Measurements from ENCODE around the gene SPATA1. TPM values are rescaled to one million over a fixed set of nuclear protein-coding genes. Genes with fewer than 3 reads are reported as not detected.

Gene SPATA1
- total and polyA plus RNA-seq, 2 donors from 2014 or later = 0.62 to 2.5 TPM

GRCh38 chr1:84476225-84476624, 30.0 kb upstream of the SPATA1 start:
- intact Hi-C loops (cut with DNase I) = no loop called here
- FAIRE-seq = no peak

GRCh38 chr1:84478876-84479868, 27.0 kb upstream of the SPATA1 start, which contains the start of gene RPF1:
Gene RPF1, plus strand, starts transcription at chr1:84479266. Its CDS starts 16 bp downstream, at chr1:84479282.
- no peak for FAIRE-seq
- peaks cover 0 to 2% (median 0%) of the 10 kb centered on the region in 3 donors for H3K4me1 ChIP-seq (ENCODE audit: control insufficient read depth in 2 of 3, insufficient read depth in 2 of 3, low read depth in 1 of 3, low read length in 3 of 3)
- TF ChIP-seq CTCF (IDR thresholded peaks at IDR 0.05; ENCODE audit: borderline replicate concordance, extremely low read depth, insufficient read depth) = no peak

More at GRCh38 chr1:84476225-84476624, 30.0 kb upstream of the SPATA1 start:
- H3K9me3 ChIP-seq (ENCODE audit: control insufficient read depth in 2 of 3, insufficient read depth in 1 of 3, low read length in 3 of 3) = peaks cover 0 to 6% (median 0%) of the 10 kb centered on the region in 3 donors
- H3K4me1 ChIP-seq (ENCODE audit: control insufficient read depth in 2 of 3, insufficient read depth in 2 of 3, low read depth in 1 of 3, low read length in 3 of 3) = peaks cover 0 to 1% (median 0%) of the 10 kb centered on the region in 3 donors
- no peak overlapping the region for H3K4me3 ChIP-seq (ENCODE audit: low read length in 3 of 3)
- no peak for TF ChIP-seq CTCF (IDR thresholded peaks at IDR 0.05; ENCODE audit: borderline replicate concordance, extremely low read depth, insufficient read depth)
- no peaks in the 10 kb centered on the region for H3K36me3 ChIP-seq (ENCODE audit: control insufficient read depth in 2 of 3, insufficient read depth in 3 of 3, low read length in 3 of 3)
- H3K9ac ChIP-seq (ENCODE audit: low read length in 3 of 3) = no peak overlapping the region
- H3K27ac ChIP-seq (ENCODE audit: low read depth in 2 of 2, low read length in 2 of 2) = no peak overlapping the region
- peaks cover 2% of the 10 kb centered on the region for H3K27me3 ChIP-seq (ENCODE audit: control insufficient read depth, insufficient read depth, low read length)
- no peak for DNase-seq

GRCh38 chr1:84479998-84480397, 26.2 kb upstream of the SPATA1 start:
- peaks cover 4 to 11% (median 5%) of the 10 kb centered on the region in 3 donors for H3K36me3 ChIP-seq (ENCODE audit: control insufficient read depth in 2 of 3, insufficient read depth in 3 of 3, low read length in 3 of 3)
- H3K9me3 ChIP-seq (ENCODE audit: control insufficient read depth in 2 of 3, insufficient read depth in 1 of 3, low read length in 3 of 3) = peaks cover 0 to 6% (median 0%) of the 10 kb centered on the region in 3 donors
- H3K4me1 ChIP-seq (ENCODE audit: control insufficient read depth in 2 of 3, insufficient read depth in 2 of 3, low read depth in 1 of 3, low read length in 3 of 3) = peaks cover 0 to 2% (median 0%) of the 10 kb centered on the region in 3 donors
- FAIRE-seq (no peak), DNase-seq (peak in 1 of 5 donors; percentile 15)
- intact Hi-C loops (cut with DNase I) = no loop called here
- H3K27me3 ChIP-seq (ENCODE audit: control insufficient read depth, insufficient read depth, low read length) = peaks cover 2% of the 10 kb centered on the region
- H3K9ac ChIP-seq (ENCODE audit: low read length in 3 of 3) = peak overlapping the region; percentile 66 to 85 (median 85)
- H3K4me3 ChIP-seq (ENCODE audit: low read length in 3 of 3) = peak overlapping the region; percentile 78 to 99 (median 93)
- no peak for TF ChIP-seq CTCF (IDR thresholded peaks at IDR 0.05; ENCODE audit: borderline replicate concordance, extremely low read depth, insufficient read depth)
- no peak overlapping the region for H3K27ac ChIP-seq (ENCODE audit: low read depth in 2 of 2, low read length in 2 of 2)

More at GRCh38 chr1:84478876-84479868, 27.0 kb upstream of the SPATA1 start, which contains the start of gene RPF1:
- Histone ChIP-seq H3K9ac (ENCODE audit: low read length in 3 of 3) (peak within 1 kb of the TSS; percentile 66 to 85 (median 85)), H3K4me3 (ENCODE audit: low read length in 3 of 3) (peak within 1 kb of the TSS; percentile 78 to 99 (median 93)), H3K36me3 (ENCODE audit: control insufficient read depth in 2 of 3, insufficient read depth in 3 of 3, low read length in 3 of 3) (peaks cover 4 to 11% (median 5%) of the 10 kb centered on the region in 3 donors), H3K27me3 (ENCODE audit: control insufficient read depth, insufficient read depth, low read length) (peaks cover 2% of the 10 kb centered on the region), H3K27ac (ENCODE audit: low read depth in 2 of 2, low read length in 2 of 2) (peak within 1 kb of the TSS; percentile 11 to 63), H3K9me3 (ENCODE audit: control insufficient read depth in 2 of 3, insufficient read depth in 1 of 3, low read length in 3 of 3) (peaks cover 0 to 6% (median 0%) of the 10 kb centered on the region in 3 donors)
- intact Hi-C loops (cut with DNase I) = no loop called here
- DNase-seq = peak; percentile 83 to 94 (median 90)

All from kidney (tissue), 14 donors.